Spinal cord (tissue), 10 donors: Measurements from ENCODE around the gene ZBED4. TPM values are rescaled to one million over a fixed set of nuclear protein-coding genes. Genes with fewer than 3 reads are reported as not detected.

Source experiments
- DNase-seq, 6 donors: peaks; one replicate each; pipeline versions ENCODE4 v3.0.0 to v3.0.0-alpha.2; 2013 to 2015; ENCODE audit warnings: low spot score in 6 of 6, low read depth in 4 of 6
- H3K27ac ChIP-seq: one replicate; pipeline ENCODE4 v1.5.1; 2013; ENCODE audit warnings: low read depth, low read length, control low read depth
- H3K27me3 ChIP-seq: one replicate; pipeline ENCODE4 v1.6.1; 2013; ENCODE audit warnings: low read length; ENCODE audit not compliant: control insufficient read depth, insufficient read depth
- H3K36me3 ChIP-seq: one replicate; pipeline ENCODE4 v1.6.1; 2013; ENCODE audit warnings: low read length; ENCODE audit not compliant: control insufficient read depth, insufficient read depth
- H3K4me1 ChIP-seq: one replicate; pipeline ENCODE4 v1.6.1; 2013; ENCODE audit warnings: low read length; ENCODE audit not compliant: control insufficient read depth, insufficient read depth
- H3K4me3 ChIP-seq: one replicate; pipeline ENCODE4 v1.5.1; 2013; ENCODE audit warnings: low read depth, low read length, control low read depth
- H3K9me3 ChIP-seq: one replicate; pipeline ENCODE4 v1.6.1; 2013; ENCODE audit warnings: low read length; ENCODE audit not compliant: control insufficient read depth, insufficient read depth
- WGBS: methylation state at CpG from one replicate; pipeline ENCODE4 v1.1.5; 2013; ENCODE audit warnings: missing lambda C conversion rate; ENCODE audit not compliant: insufficient coverage; 5-methylcytosine and 5-hydroxymethylcytosine counted together
- polyA plus RNA-seq, 2 donors: library from polyadenylated mRNA; unstranded; fragments of 120-200 nt; gene quantifications; one replicate each; pipeline ENCODE4 v1.2.1, GENCODE V29; 2013; ENCODE audit not compliant: insufficient read length in 2 of 2
- total RNA-seq, 2 donors: library from RNA; depleted of rRNA in 1 of 2; stranded (reverse); fragments of 120-200 nt in 1 of 2; fragments of >200 nt in 1 of 2; gene quantifications; one replicate each; pipeline versions ENCODE4 v1.2.3 to v1.2.4, GENCODE V29; 2013 to 2014
- donor health status: healthy.

The ZBED4 gene
- total and polyA plus RNA-seq, 4 donors = 8.5 to 15.6 (median 11.8) TPM

DNA sequence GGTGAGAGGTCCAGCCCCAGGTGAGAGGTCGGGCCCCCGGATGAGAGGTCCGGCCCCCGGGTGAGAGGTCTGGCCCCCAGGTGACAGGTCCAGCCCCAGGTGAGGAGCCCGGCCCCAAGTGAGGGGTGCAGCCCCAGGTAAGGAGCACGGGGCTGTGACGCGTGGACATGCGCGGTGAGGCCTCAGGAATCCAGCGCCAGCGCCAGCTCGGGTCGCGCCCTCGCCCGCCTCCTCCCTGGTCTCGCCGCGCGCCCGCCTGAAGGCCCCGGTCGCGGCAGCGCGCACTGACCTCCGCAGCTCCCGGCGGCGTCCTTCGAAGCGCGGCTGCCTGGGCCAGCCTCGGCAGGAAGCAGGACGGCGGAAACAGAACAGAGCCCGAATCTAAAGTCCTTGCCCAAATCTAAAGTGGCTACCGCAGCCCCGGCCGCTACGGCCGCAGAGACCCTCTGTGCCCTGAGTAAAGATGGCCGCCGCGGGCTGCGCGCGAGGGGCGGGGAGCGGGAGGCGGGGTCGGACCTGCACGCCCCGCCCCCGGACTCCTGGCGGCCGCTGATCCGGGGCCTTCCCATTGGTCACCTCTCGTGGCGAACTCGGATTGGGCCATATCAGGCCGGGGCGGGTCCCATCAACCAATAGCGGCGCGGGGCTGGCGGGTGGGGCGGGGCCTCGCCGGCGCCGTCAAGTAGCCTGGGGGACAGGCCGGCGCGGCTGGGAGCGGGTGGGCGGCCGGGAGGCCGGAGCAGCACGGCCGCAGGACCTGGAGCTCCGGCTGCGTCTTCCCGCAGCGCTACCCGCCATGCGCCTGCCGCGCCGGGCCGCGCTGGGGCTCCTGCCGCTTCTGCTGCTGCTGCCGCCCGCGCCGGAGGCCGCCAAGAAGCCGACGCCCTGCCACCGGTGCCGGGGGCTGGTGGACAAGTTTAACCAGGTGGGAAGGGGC, 64.6 kb downstream of the ZBED4 start, which contains the start of the genes ALG12 and CRELD2:
Gene ALG12, minus strand, starts transcription at position 465 of the 937 bp plus-strand sequence. CDS start 4,673 bp downstream, outside the sequence.
Gene CRELD2, plus strand, starts transcription at position 661 of the 937 bp plus-strand sequence. Its CDS starts 136 bp downstream, at position 797.
- H3K27ac ChIP-seq = peak within 1 kb of the TSS; percentile 85
- DNase-seq = peak; percentile 87 to 99 (median 94)
- H3K4me3 ChIP-seq = peak within 1 kb of the TSS; percentile 77
- no peaks in the 10 kb centered on the region for H3K27me3 ChIP-seq
- 0% methylated on average over 103 of the region's 103 CpGs for WGBS
- peaks cover 24% of the 10 kb centered on the region for H3K4me1 ChIP-seq
- H3K9me3 ChIP-seq = no peaks in the 10 kb centered on the region
- peaks cover 58% of the 10 kb centered on the region for H3K36me3 ChIP-seq

DNA sequence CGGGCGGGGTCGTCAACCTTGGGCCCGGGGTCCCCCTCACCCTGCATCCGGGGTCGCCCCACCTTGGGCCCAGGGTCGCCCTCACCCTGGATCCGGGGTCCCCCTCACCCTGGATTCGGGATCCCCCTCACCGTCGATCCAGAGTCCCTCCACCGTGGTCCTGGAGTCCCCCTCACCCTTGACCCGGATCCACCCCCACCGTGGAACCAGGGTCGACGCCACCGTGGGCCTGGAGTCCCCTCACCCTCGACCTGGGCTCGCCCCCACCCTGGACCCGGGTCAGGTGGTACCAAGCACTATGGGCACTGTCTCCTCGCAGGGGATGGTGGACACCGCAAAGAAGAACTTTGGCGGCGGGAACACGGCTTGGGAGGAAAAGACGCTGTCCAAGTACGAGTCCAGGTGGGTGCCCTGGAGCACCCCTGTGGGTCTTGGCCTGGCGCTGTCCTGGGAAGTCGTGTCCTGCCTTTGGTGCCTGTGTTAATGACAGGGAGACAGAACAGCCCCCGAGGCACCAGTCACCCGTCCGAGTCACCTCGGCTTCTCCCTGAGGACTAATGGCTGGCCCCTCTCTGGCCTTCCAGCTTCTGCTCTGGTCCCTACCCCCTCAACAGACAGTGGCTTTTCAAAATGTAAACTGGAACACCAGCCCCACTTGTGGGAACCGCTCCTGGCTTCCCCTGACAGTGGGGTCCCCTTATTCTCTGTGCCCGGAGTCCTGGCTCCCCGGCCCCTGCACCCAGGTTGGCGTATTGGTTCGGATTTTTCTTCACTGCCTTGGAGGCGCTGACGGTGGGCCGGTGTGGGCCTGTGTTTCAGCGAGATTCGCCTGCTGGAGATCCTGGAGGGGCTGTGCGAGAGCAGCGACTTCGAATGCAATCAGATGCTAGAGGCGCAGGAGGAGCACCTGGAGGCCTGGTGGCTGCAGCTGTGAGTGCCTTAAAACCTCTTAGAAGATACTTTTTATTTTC, 65.6 kb downstream of the ZBED4 start:
- peak overlapping the region; percentile 45 for H3K4me3 ChIP-seq
- peaks cover 60% of the 10 kb centered on the region for H3K36me3 ChIP-seq
- WGBS = 38% methylated on average over 47 of the region's 47 CpGs
- no peaks in the 10 kb centered on the region for H3K27me3 ChIP-seq
- H3K27ac ChIP-seq = no peak overlapping the region
- DNase-seq = no peak
- peaks cover 24% of the 10 kb centered on the region for H3K4me1 ChIP-seq
- no peaks in the 10 kb centered on the region for H3K9me3 ChIP-seq

DNA sequence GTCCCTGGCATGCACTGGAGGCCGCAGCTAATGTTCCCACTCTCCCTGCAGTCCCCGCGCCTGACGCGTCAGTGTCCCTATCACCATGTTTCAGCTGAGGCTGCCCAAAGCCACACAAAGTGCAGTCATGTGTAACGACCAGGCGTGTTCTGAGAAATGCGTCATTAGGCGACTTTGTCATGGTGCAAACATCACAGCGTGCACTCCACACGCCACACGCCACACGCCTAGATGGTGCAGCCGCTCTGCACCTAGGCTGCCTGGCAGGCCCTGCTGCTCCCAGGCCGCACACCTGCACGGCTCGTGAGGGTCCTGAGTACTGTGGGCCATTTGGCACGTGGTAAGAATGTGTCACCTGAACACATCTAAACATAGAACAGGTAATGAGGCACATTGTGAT, 67.2 kb downstream of the ZBED4 start:
- Histone ChIP-seq H3K4me3 (no peak overlapping the region), H3K27me3 (no peaks in the 10 kb centered on the region), H3K4me1 (peaks cover 24% of the 10 kb centered on the region), H3K9me3 (no peaks in the 10 kb centered on the region), H3K36me3 (peaks cover 60% of the 10 kb centered on the region), H3K27ac (no peak overlapping the region)
- 90% methylated on average over 15 of the region's 18 CpGs for WGBS
- DNase-seq = no peak

DNA sequence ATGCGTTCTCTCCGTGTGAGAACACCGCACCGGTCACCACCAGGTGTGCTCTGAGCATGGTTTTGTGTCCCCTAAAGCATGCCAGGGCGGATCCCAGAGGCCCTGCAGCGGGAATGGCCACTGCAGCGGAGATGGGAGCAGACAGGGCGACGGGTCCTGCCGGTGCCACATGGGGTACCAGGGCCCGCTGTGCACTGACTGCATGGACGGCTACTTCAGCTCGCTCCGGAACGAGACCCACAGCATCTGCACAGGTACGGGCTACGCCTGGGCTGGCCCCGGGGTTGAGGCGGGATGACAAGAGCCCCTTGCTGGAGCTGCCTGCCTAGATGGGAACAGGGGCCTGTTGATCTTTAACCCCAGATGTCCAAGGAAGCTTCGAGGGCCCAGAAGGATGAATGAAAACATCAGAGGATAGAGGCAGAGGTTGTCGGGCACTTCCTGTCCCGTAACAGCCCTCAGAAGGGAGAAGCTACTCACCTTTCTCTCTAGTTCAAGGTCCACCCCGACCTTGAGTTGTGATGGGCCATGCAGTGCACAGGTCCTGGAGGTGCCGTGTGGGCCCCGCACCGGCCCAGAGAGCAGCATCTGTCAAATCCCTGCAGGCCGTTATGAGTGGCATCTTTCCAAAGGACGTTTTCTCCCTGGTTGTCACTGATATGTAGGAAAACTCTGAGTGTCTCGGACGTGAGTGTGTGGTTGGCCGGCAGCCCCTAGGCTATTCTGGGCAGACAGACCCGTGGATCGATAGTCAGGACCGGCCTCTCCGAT, 68.0 kb downstream of the ZBED4 start:
- Histone ChIP-seq H3K36me3 (peaks cover 61% of the 10 kb centered on the region), H3K27me3 (no peaks in the 10 kb centered on the region), H3K4me3 (no peak overlapping the region), H3K9me3 (no peaks in the 10 kb centered on the region), H3K4me1 (peaks cover 22% of the 10 kb centered on the region), H3K27ac (no peak overlapping the region)
- DNase-seq = no peak
- WGBS = 91% methylated on average over 35 of the region's 35 CpGs

DNA sequence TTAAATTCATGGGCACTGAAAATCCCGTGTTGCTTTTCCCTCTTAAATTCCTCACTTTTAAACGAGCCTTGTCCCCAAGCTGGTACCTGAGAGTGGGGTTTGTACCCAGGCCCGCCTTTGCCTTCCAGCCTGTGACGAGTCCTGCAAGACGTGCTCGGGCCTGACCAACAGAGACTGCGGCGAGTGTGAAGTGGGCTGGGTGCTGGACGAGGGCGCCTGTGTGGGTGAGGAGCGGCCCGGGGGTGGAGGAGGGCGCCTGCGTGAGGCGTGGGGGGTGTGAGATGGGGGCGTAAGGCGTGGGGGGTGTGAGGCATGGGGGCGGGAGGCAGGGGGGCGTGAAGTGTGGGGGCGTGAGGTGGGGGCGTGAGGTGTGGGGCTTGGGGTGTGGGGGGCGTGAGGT, 68.8 kb downstream of the ZBED4 start:
- 93% methylated on average over 3 of the region's 22 CpGs for WGBS

DNA sequence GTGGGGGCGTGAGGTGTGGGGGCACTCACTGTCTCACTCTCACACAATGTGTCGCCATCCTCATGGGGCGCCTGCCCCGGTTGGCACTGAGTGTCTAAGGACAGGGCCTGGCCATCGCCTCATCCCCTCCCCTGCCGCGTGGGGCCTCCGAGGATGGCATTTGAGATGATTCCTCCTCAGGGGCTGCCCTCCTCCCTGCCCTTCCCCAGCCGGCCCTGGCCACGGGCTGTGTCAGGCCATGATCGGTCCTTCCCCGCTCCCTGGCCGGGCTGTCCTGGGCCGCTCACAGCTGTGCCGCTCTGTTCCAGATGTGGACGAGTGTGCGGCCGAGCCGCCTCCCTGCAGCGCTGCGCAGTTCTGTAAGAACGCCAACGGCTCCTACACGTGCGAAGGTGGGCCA, 69.3 kb downstream of the ZBED4 start:
- 92% methylated on average over 21 of the region's 25 CpGs for WGBS
- Histone ChIP-seq H3K27me3 (no peaks in the 10 kb centered on the region), H3K4me3 (no peak overlapping the region), H3K4me1 (peaks cover 10% of the 10 kb centered on the region), H3K36me3 (peaks cover 68% of the 10 kb centered on the region), H3K27ac (no peak overlapping the region), H3K9me3 (no peaks in the 10 kb centered on the region)
- no peak for DNase-seq

More for the DNA sequence above, 68.8 kb downstream of the ZBED4 start:
- H3K4me3 ChIP-seq = no peak overlapping the region
- no peak for DNase-seq
- H3K27ac ChIP-seq = no peak overlapping the region
- no peaks in the 10 kb centered on the region for H3K9me3 ChIP-seq
- no peaks in the 10 kb centered on the region for H3K27me3 ChIP-seq
- H3K4me1 ChIP-seq = peaks cover 14% of the 10 kb centered on the region
- H3K36me3 ChIP-seq = peaks cover 63% of the 10 kb centered on the region

DNA sequence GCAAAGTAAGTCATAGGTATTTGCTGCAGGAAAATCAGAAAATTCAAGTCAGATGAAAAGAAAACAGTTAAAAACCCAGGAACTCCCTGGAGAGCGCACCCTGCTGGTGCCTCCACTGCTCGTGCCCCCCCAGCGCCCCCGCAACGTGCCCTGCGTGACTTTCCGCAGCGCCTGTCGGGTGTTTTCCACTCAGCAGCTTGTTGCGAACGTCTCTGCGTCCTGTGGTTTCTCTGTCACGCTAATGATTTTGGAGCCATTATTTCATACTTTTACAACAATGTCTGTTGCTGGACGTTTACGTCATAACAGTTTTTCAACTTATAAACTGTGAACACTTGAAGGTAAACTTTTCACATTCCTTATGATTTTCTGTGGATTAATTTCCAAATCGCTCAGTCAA, 69.8 kb downstream of the ZBED4 start:
- H3K4me1 ChIP-seq = peaks cover 10% of the 10 kb centered on the region
- H3K4me3 ChIP-seq = no peak overlapping the region
- peaks cover 71% of the 10 kb centered on the region for H3K36me3 ChIP-seq
- no peak for DNase-seq
- no peaks in the 10 kb centered on the region for H3K9me3 ChIP-seq
- 66% methylated on average over 12 of the region's 16 CpGs for WGBS
- no peak overlapping the region for H3K27ac ChIP-seq
- H3K27me3 ChIP-seq = no peaks in the 10 kb centered on the region

DNA sequence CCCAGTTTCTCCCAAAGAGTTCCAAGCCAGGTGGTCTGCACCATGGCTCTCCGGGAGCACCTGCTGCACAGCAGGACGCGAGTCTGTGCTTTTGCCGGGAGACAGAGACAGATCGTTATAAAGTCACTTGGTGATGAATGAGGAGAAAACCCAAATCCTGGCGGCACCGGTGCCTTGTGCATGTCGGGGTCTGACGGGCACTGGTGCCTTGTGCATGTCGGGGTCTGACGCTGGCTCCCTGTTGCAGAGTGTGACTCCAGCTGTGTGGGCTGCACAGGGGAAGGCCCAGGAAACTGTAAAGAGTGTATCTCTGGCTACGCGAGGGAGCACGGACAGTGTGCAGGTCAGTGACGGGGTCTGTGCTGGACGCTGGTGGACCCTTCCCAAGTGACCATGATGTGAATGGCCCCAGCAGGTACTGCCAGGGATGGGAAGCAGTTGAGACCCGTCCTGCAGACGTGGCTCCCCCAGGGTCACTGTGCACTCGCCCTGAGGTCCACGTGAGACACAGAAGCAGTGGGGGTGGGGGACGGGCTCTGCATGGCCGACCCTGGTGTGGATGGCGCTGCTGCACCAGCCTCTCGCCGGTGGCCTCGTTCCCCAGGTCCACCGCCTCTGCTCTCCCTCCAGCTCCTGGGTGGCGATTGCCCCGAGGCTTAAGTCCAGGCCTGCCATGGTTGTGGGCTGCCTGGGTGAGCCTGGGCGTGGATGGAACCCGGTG, 70.6 kb downstream of the ZBED4 start:
- peaks cover 71% of the 10 kb centered on the region for H3K36me3 ChIP-seq
- no peaks in the 10 kb centered on the region for H3K9me3 ChIP-seq
- H3K4me1 ChIP-seq = peaks cover 12% of the 10 kb centered on the region
- H3K27me3 ChIP-seq = peaks cover 4% of the 10 kb centered on the region
- H3K4me3 ChIP-seq = no peak overlapping the region
- 91% methylated on average over 31 of the region's 31 CpGs for WGBS
- no peak overlapping the region for H3K27ac ChIP-seq
- no peak for DNase-seq
